HL-60 (cell line): Measurements from ENCODE around the gene FBXL20.
"Not testable (repeated sequence)": the region's sequence is repeated elsewhere in the genome, so short reads cannot be mapped to it uniquely, and the experiment has no call there.

Experiments
- DNase-seq, 2 experiments: peaks; one replicate each; pipeline ENCODE4 v3.0.0-alpha.2; 2010 to 2020; ENCODE audit warnings: low read depth in 1 of 2, low spot score in 1 of 2
- H3K27ac ChIP-seq: fragments of 250-450 bp; sonication (Bioruptor Pico); replicated peaks from 2 replicates; pipeline ENCODE4 v1.5.1; 2020; ENCODE audit warnings: mild to moderate bottlenecking, moderate library complexity
- H3K27me3 ChIP-seq: fragments of 250-450 bp; sonication (Bioruptor Pico); 2 replicates; pipeline ENCODE4 v1.5.1; 2021; ENCODE audit warnings: mild to moderate bottlenecking, moderate library complexity; ENCODE audit not compliant: insufficient read depth, poor library complexity, severe bottlenecking
- H3K4me3 ChIP-seq: replicated peaks from 2 replicates; pipeline ENCODE4 v1.5.1; 2011; ENCODE audit warnings: mild to moderate bottlenecking, control low read depth, low read length; ENCODE audit not compliant: insufficient read depth
- CTCF ChIP-seq: IDR thresholded peaks from one replicate; pipeline ENCODE4 v1.5.1; 2011; ENCODE audit warnings: low read length, control low read depth, inconsistent platforms; ENCODE audit not compliant: insufficient read depth
- GABPA ChIP-seq: IDR thresholded peaks from 2 replicates; pipeline ENCODE4 v1.6.1; 2012; ENCODE audit warnings: low read depth
- POLR2AphosphoS5 ChIP-seq: IDR thresholded peaks from 2 replicates; pipeline ENCODE4 v1.6.1; 2012; ENCODE audit warnings: low read depth
- REST ChIP-seq: IDR thresholded peaks from 2 replicates; pipeline ENCODE4 v1.6.1; 2012; ENCODE audit warnings: low read depth; ENCODE audit not compliant: insufficient replicate concordance
- SPI1 ChIP-seq: IDR thresholded peaks from 2 replicates; pipeline ENCODE4 v1.6.1; 2012; ENCODE audit warnings: low read depth, mild to moderate bottlenecking, borderline replicate concordance

Gene FBXL20

GRCh38 chr17:39447561-39447960 is 46.1 kb upstream of the FBXL20 start:
- Histone ChIP-seq H3K4me3 (no peak overlapping the region), H3K27ac (no peak overlapping the region), H3K27me3 (no peaks in the 10 kb centered on the region)
- DNase-seq, result no peak
- TF ChIP-seq CTCF (no peak), REST (no peak), SPI1 (no peak)

- no peak for TF ChIP-seq SPI1
- Histone ChIP-seq H3K4me3 (no peak overlapping the region), H3K27ac (no peak overlapping the region), H3K27me3 (no peaks in the 10 kb centered on the region)
- no peak for DNase-seq
These were observed 41.9 kb upstream of the FBXL20 start for GRCh38 chr17:39443326-39443725.

GRCh38 chr17:39439868-39440267 is 38.4 kb upstream of the FBXL20 start:
- H3K27me3 ChIP-seq, H3K4me3 ChIP-seq, H3K27ac ChIP-seq, DNase-seq: not testable (repeated sequence)

GRCh38 chr17:39429600-39429999 is 28.2 kb upstream of the FBXL20 start:
- TF ChIP-seq CTCF, result no peak
- no peak for TF ChIP-seq GABPA
- TF ChIP-seq REST, result no peak
- no peak for TF ChIP-seq POLR2AphosphoS5
- Histone ChIP-seq H3K4me3 (no peak overlapping the region), H3K27me3 (no peaks in the 10 kb centered on the region), H3K27ac (no peak overlapping the region)
- no peak for DNase-seq

- H3K27ac ChIP-seq, result no peak overlapping the region
- TF ChIP-seq POLR2AphosphoS5 (no peak), GABPA (no peak), CTCF (no peak), REST (no peak), SPI1 (no peak)
- no peaks in the 10 kb centered on the region for H3K27me3 ChIP-seq
- no peak overlapping the region for H3K4me3 ChIP-seq
- no peak for DNase-seq
These were observed 14.7 kb upstream of the FBXL20 start for GRCh38 chr17:39416141-39416540.
